Body of pancreas (tissue), 4 donors: ENCODE measurements around the gene TAS2R38. TPM values are rescaled to one million over a fixed set of nuclear protein-coding genes. Genes with fewer than 3 reads are reported as not detected.

Experiments
- ATAC-seq: fragments of 150-250 bp; one replicate; pipeline ENCODE4 v1.9.1; 2016
- DNase-seq, 4 donors: peaks; one replicate each; pipeline ENCODE4 v3.0.0-alpha.2; 2019
- H3K27ac ChIP-seq, 4 donors: fragments of 200-600 bp; sonication (generic); 1 replicate in 3 of 4; 2 replicates in 1 of 4; pipeline versions ENCODE4 v1.5.1 to v1.6.1; 2016 to 2019; ENCODE audit warnings: mild to moderate bottlenecking in 1 of 4, mixed read lengths in 1 of 4, moderate library complexity in 1 of 4
- H3K27me3 ChIP-seq, 2 donors: fragments of 200-600 bp; sonication (generic); one replicate each; pipeline ENCODE4 v1.6.0; 2016; ENCODE audit warnings: mild to moderate bottlenecking in 1 of 2
- H3K36me3 ChIP-seq, 2 donors: fragments of 200-600 bp; sonication (generic); replicated peaks in 1 of 2; 2 replicates each; pipeline ENCODE4 v1.5.1; 2016; ENCODE audit warnings: low read depth in 2 of 2; ENCODE audit not compliant: insufficient read depth in 1 of 2
- H3K4me1 ChIP-seq: fragments of 200-600 bp; sonication (generic); one replicate; pipeline ENCODE4 v1.6.0; 2016
- H3K4me3 ChIP-seq, 2 donors: fragments of 200-600 bp; sonication (generic); 1 replicate in 1 of 2; 2 replicates in 1 of 2; pipeline ENCODE4 v1.5.1; 2016 to 2019
- H3K9me3 ChIP-seq, 3 donors: fragments of 200-600 bp; sonication (generic); 1 replicate in 2 of 3; 2 replicates in 1 of 3; pipeline ENCODE4 v1.5.1; 2016
- CTCF ChIP-seq, 7 experiments: fragments of 450-650 bp in 4 of 7; fragments of 200-600 bp in 3 of 7; sonication (generic) in 3 of 7; IDR thresholded peaks; one replicate each; pipeline ENCODE4 v1.5.1; 2016 to 2019; ENCODE audit warnings: antibody characterized with exemption in 7 of 7
- POLR2A ChIP-seq, 3 donors: fragments of 450-650 bp; IDR thresholded peaks; one replicate each; pipeline ENCODE4 v1.6.1; 2016; ENCODE audit warnings: antibody characterized with exemption in 3 of 3, mild to moderate bottlenecking in 2 of 3
- WGBS, 2 donors: methylation state at CpG; one replicate each; pipeline ENCODE4 v1.1.5; 2017; 5-methylcytosine and 5-hydroxymethylcytosine counted together
- intact Hi-C: fragments of 100-400 bp; cut with DNase I; formaldehyde crosslinking; loops from one replicate; pipeline ENCODE4 v1.15.1; 2023
- total RNA-seq, 2 donors: library from RNA; depleted of rRNA; stranded (reverse); fragments of >200 nt; gene quantifications; one replicate each; pipeline ENCODE4 v1.1.0, GENCODE V29; 2016

Gene TAS2R38
- total RNA-seq = not detected

- 69 to 79% methylated on average over 7 of the region's 7 CpGs for WGBS, 2 donors
- Histone ChIP-seq H3K9me3 (no peaks in the 10 kb centered on the region), H3K27me3 (no peaks in the 10 kb centered on the region), H3K4me1 (peaks cover 4% of the 10 kb centered on the region), H3K27ac (no peak within 1 kb of the TSS), H3K4me3 (no peak within 1 kb of the TSS), H3K36me3 (no peaks in the 10 kb centered on the region)
- ATAC-seq (no peak), DNase-seq (no peak)
- intact Hi-C loops = no loop called here
- no peak for TF ChIP-seq CTCF (IDR thresholded peaks at IDR 0.05)
- no peak for TF ChIP-seq POLR2A (IDR thresholded peaks at IDR 0.05)
These were observed at the start of gene TAS2R38 for GRCh38 chr7:141973673-141974072. TAS2R38 (minus strand) TSS chr7:141973773; CDS start chr7:141973689, 84 bp downstream.

DNA sequence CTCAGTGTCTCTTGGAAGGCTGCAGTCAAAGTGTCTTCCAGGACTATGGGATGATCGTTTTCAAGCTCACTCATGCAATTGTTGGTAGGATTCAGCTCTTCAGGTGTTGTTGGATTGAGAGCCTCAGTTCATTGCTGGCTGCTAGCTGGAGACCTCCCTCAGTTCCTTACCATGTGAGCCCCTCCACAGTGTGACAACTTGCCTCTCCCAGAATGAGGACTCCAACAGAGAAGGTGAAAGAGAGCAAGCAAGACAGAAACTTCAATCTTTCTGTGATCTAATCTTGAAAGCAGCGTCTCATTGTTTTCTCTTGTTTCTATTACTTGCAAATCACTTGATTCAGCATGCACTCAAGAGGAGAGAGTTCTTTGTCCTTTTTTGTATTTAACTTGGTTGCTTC, 44.6 kb upstream of the TAS2R38 start:
- no peak for DNase-seq
- whole genome bisulfite sequencing, 2 donors = 63 to 67% methylated on average over 2 of the region's 2 CpGs
- intact Hi-C loops = no loop called here

GRCh38 chr7:142017451-142017850, 43.9 kb upstream of the TAS2R38 start:
- ATAC-seq (no peak), DNase-seq (no peak)
- intact Hi-C loops = no loop called here
- Histone ChIP-seq H3K27ac (no peak overlapping the region), H3K27me3 (no peaks in the 10 kb centered on the region), H3K9me3 (no peaks in the 10 kb centered on the region), H3K36me3 (no peaks in the 10 kb centered on the region), H3K4me1 (no peaks in the 10 kb centered on the region), H3K4me3 (no peak overlapping the region)
- no peak for TF ChIP-seq POLR2A (IDR thresholded peaks at IDR 0.05)
- no peak for TF ChIP-seq CTCF (IDR thresholded peaks at IDR 0.05)
- 82 to 88% methylated on average over 3 of the region's 3 CpGs for WGBS, 2 donors

More for the DNA sequence above, 44.6 kb upstream of the TAS2R38 start:
- H3K36me3 ChIP-seq = no peaks in the 10 kb centered on the region
- no peak overlapping the region for H3K27ac ChIP-seq
- TF ChIP-seq POLR2A (IDR thresholded peaks at IDR 0.05) = no peak
- TF ChIP-seq CTCF (IDR thresholded peaks at IDR 0.05) = no peak
- no peak overlapping the region for H3K4me3 ChIP-seq
- no peak for ATAC-seq
- no peaks in the 10 kb centered on the region for H3K27me3 ChIP-seq
- no peaks in the 10 kb centered on the region for H3K9me3 ChIP-seq
- no peaks in the 10 kb centered on the region for H3K4me1 ChIP-seq

DNA sequence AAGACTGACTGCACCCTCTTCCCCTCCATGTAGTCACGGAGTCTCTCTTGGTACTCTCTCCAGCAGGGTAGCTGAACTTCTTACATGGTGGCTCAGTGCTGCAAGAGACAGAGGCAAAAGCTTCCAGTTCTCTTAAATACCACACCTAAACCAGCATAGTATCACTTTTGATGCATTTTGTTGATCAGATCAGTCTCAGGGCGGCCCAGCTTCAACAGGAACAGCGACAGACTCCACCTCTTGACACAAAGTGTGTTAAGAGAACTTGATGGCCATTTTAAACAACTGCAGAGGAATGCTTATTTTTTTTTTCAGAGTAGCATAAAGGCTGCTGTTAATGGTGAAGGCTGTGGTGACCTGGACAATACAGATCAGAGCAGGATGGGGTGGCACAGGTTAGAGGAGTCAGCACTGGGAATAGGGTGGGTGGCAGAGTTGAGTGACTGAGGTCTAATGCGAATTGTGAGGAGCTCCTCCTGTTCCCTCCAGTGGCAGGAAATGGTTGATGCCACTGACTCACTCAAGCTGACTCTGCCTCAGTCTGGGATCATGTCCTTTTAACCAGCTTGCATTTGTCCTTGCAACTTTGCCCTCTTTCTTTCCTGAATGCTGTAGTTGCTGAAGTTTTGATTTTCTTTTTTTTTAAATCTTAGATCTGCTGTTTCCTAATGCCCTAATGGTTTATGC, 39.4 kb upstream of the TAS2R38 start:
- no peak overlapping the region for H3K27ac ChIP-seq
- ATAC-seq = no peak
- H3K4me1 ChIP-seq = no peaks in the 10 kb centered on the region
- no peak for TF ChIP-seq CTCF (IDR thresholded peaks at IDR 0.05)
- no peak for TF ChIP-seq POLR2A (IDR thresholded peaks at IDR 0.05)
- H3K36me3 ChIP-seq = no peaks in the 10 kb centered on the region
- H3K27me3 ChIP-seq = no peaks in the 10 kb centered on the region
- no peak for DNase-seq
- intact Hi-C loops = no loop called here
- WGBS, 2 donors = 92 to 96% methylated on average over 4 of the region's 4 CpGs
- H3K9me3 ChIP-seq = no peaks in the 10 kb centered on the region
- no peak overlapping the region for H3K4me3 ChIP-seq

- WGBS, 2 donors = 31 to 35% methylated on average over 3 of the region's 3 CpGs
These were observed 37.5 kb upstream of the TAS2R38 start for GRCh38 chr7:142010952-142011548.

More at GRCh38 chr7:142010952-142011548, 37.5 kb upstream of the TAS2R38 start:
- Histone ChIP-seq H3K27ac (no peak overlapping the region), H3K36me3 (no peaks in the 10 kb centered on the region), H3K4me3 (no peak overlapping the region), H3K27me3 (no peaks in the 10 kb centered on the region), H3K4me1 (no peaks in the 10 kb centered on the region), H3K9me3 (no peaks in the 10 kb centered on the region)
- ATAC-seq (no peak), DNase-seq (no peak)
- TF ChIP-seq CTCF (IDR thresholded peaks at IDR 0.05) = no peak
- intact Hi-C loops = no loop called here
